ENCODE results near the gene ART5. TPM values are rescaled to one million over a fixed set of nuclear protein-coding genes. Genes with fewer than 3 reads are reported as not detected.

The ART5 gene
- total RNA-seq (not detected), polyA plus RNA-seq (not detected)

GRCh38 chr11:3641701-3642070, at the start of gene ART5:
Gene ART5, minus strand, starts transcription at chr11:3641992. Its CDS starts 130 bp downstream, at chr11:3641862.
- H3K4me3 Mint-ChIP-seq: peak within 1 kb of the TSS; percentile 44 to 80 (median 76)
- Histone ChIP-seq H3K4me3 (ENCODE audit: low read depth, low read length) (no peak within 1 kb of the TSS), H3K36me3 (ENCODE audit: control insufficient read depth, insufficient read depth, low read length) (no peaks in the 10 kb centered on the region), H3K27me3 (ENCODE audit: control insufficient read depth, insufficient read depth, low read length) (peaks cover 5% of the 10 kb centered on the region), H3K27ac (ENCODE audit: insufficient read depth, low read length, poor library complexity, severe bottlenecking) (no peak within 1 kb of the TSS), H3K9me3 (ENCODE audit: control insufficient read depth in 2 of 2, low read length in 2 of 2) (no peaks in the 10 kb centered on the region), H3K4me1 (ENCODE audit: control insufficient read depth, insufficient read depth, low read length, poor library complexity, severe bottlenecking) (peaks cover 14% of the 10 kb centered on the region)
- H3K9me3 Mint-ChIP-seq: peaks cover 0 to 8% (median 0%) of the 10 kb centered on the region in 7 donors
- ATAC-seq (ENCODE audit: low read depth in 2 of 2): peak in 1 of 2 donors; percentile 9
- H3K4me1 Mint-ChIP-seq: peaks cover 0 to 10% (median 2%) of the 10 kb centered on the region in 4 donors
- H3K27ac Mint-ChIP-seq: peak within 1 kb of the TSS in 2 of 3 donors; percentile 49 to 78
- H3K27me3 Mint-ChIP-seq: peaks cover 35% of the 10 kb centered on the region
- H3K36me3 Mint-ChIP-seq: no peaks in the 10 kb centered on the region
- DNase-seq: no peak

GRCh38 chr11:3686751-3687150, 45.0 kb upstream of the ART5 start:
- Histone ChIP-seq H3K4me3 (ENCODE audit: low read depth, low read length) (no peak overlapping the region), H3K27ac (ENCODE audit: insufficient read depth, low read length, poor library complexity, severe bottlenecking) (no peak overlapping the region), H3K36me3 (ENCODE audit: control insufficient read depth, insufficient read depth, low read length) (peaks cover 83% of the 10 kb centered on the region), H3K27me3 (ENCODE audit: control insufficient read depth, insufficient read depth, low read length) (no peaks in the 10 kb centered on the region), H3K9me3 (ENCODE audit: control insufficient read depth in 2 of 2, low read length in 2 of 2) (no peaks in the 10 kb centered on the region), H3K4me1 (ENCODE audit: control insufficient read depth, insufficient read depth, low read length, poor library complexity, severe bottlenecking) (no peaks in the 10 kb centered on the region)
- no peaks in the 10 kb centered on the region for H3K9me3 Mint-ChIP-seq
- peaks cover 0 to 4% (median 2%) of the 10 kb centered on the region in 4 donors for H3K4me1 Mint-ChIP-seq
- no peak overlapping the region for H3K4me3 Mint-ChIP-seq
- ATAC-seq (ENCODE audit: low read depth in 2 of 2) (no peak), DNase-seq (no peak)
- H3K27me3 Mint-ChIP-seq: no peaks in the 10 kb centered on the region
- H3K36me3 Mint-ChIP-seq: peaks cover 43% of the 10 kb centered on the region
- H3K27ac Mint-ChIP-seq: no peak overlapping the region

- no peaks in the 10 kb centered on the region for H3K27me3 ChIP-seq (ENCODE audit: control insufficient read depth, insufficient read depth, low read length)
- H3K36me3 Mint-ChIP-seq: peaks cover 49% of the 10 kb centered on the region
These were observed 44.1 kb upstream of the ART5 start for GRCh38 chr11:3685923-3686322.

GRCh38 chr11:3684819-3685172, 43.0 kb upstream of the ART5 start:
- H3K36me3 Mint-ChIP-seq: peaks cover 53% of the 10 kb centered on the region
- no peaks in the 10 kb centered on the region for H3K27me3 ChIP-seq (ENCODE audit: control insufficient read depth, insufficient read depth, low read length)
- H3K4me1 ChIP-seq (ENCODE audit: control insufficient read depth, insufficient read depth, low read length, poor library complexity, severe bottlenecking): no peaks in the 10 kb centered on the region
- H3K4me3 Mint-ChIP-seq: no peak overlapping the region
- no peaks in the 10 kb centered on the region for H3K9me3 Mint-ChIP-seq
- H3K4me3 ChIP-seq (ENCODE audit: low read depth, low read length): no peak overlapping the region
- H3K9me3 ChIP-seq (ENCODE audit: control insufficient read depth in 2 of 2, low read length in 2 of 2): no peaks in the 10 kb centered on the region
- DNase-seq (no peak), ATAC-seq (ENCODE audit: low read depth in 2 of 2) (no peak)
- no peak overlapping the region for H3K27ac ChIP-seq (ENCODE audit: insufficient read depth, low read length, poor library complexity, severe bottlenecking)
- no peaks in the 10 kb centered on the region for H3K27me3 Mint-ChIP-seq
- H3K4me1 Mint-ChIP-seq: peaks cover 0 to 9% (median 2%) of the 10 kb centered on the region in 4 donors
- H3K36me3 ChIP-seq (ENCODE audit: control insufficient read depth, insufficient read depth, low read length): peaks cover 83% of the 10 kb centered on the region
- no peak overlapping the region for H3K27ac Mint-ChIP-seq

More at GRCh38 chr11:3685923-3686322, 44.1 kb upstream of the ART5 start:
- Histone ChIP-seq H3K4me1 (ENCODE audit: control insufficient read depth, insufficient read depth, low read length, poor library complexity, severe bottlenecking) (no peaks in the 10 kb centered on the region), H3K36me3 (ENCODE audit: control insufficient read depth, insufficient read depth, low read length) (peaks cover 83% of the 10 kb centered on the region), H3K9me3 (ENCODE audit: control insufficient read depth in 2 of 2, low read length in 2 of 2) (no peaks in the 10 kb centered on the region), H3K4me3 (ENCODE audit: low read depth, low read length) (no peak overlapping the region), H3K27ac (ENCODE audit: insufficient read depth, low read length, poor library complexity, severe bottlenecking) (no peak overlapping the region)
- H3K9me3 Mint-ChIP-seq: no peaks in the 10 kb centered on the region
- H3K4me3 Mint-ChIP-seq: no peak overlapping the region
- H3K4me1 Mint-ChIP-seq: peaks cover 0 to 4% (median 2%) of the 10 kb centered on the region in 4 donors
- peak overlapping the region in 1 of 3 donors; percentile 36 for H3K27ac Mint-ChIP-seq
- ATAC-seq (ENCODE audit: low read depth in 2 of 2): no peak
- no peak for DNase-seq
- no peaks in the 10 kb centered on the region for H3K27me3 Mint-ChIP-seq

- Mint-ChIP-seq H3K27me3 (no peaks in the 10 kb centered on the region), H3K9me3 (no peaks in the 10 kb centered on the region), H3K36me3 (peaks cover 57% of the 10 kb centered on the region), H3K4me3 (no peak overlapping the region), H3K27ac (peak overlapping the region in 1 of 3 donors; percentile 12), H3K4me1 (peaks cover 0 to 9% (median 2%) of the 10 kb centered on the region in 4 donors)
- H3K4me1 ChIP-seq (ENCODE audit: control insufficient read depth, insufficient read depth, low read length, poor library complexity, severe bottlenecking): no peaks in the 10 kb centered on the region
- peaks cover 84% of the 10 kb centered on the region for H3K36me3 ChIP-seq (ENCODE audit: control insufficient read depth, insufficient read depth, low read length)
- H3K27ac ChIP-seq (ENCODE audit: insufficient read depth, low read length, poor library complexity, severe bottlenecking): no peak overlapping the region
- no peaks in the 10 kb centered on the region for H3K27me3 ChIP-seq (ENCODE audit: control insufficient read depth, insufficient read depth, low read length)
- DNase-seq: no peak
- H3K4me3 ChIP-seq (ENCODE audit: low read depth, low read length): no peak overlapping the region
- no peaks in the 10 kb centered on the region for H3K9me3 ChIP-seq (ENCODE audit: control insufficient read depth in 2 of 2, low read length in 2 of 2)
- no peak for ATAC-seq (ENCODE audit: low read depth in 2 of 2)
These were observed 42.5 kb upstream of the ART5 start for GRCh38 chr11:3684129-3684818.

- ATAC-seq (ENCODE audit: low read depth in 2 of 2) (no peak), DNase-seq (no peak)
- no peaks in the 10 kb centered on the region for H3K9me3 ChIP-seq (ENCODE audit: control insufficient read depth in 2 of 2, low read length in 2 of 2)
- no peak overlapping the region for H3K27ac ChIP-seq (ENCODE audit: insufficient read depth, low read length, poor library complexity, severe bottlenecking)
- Mint-ChIP-seq H3K4me1 (peaks cover 0 to 9% (median 2%) of the 10 kb centered on the region in 4 donors), H3K9me3 (no peaks in the 10 kb centered on the region), H3K36me3 (peaks cover 67% of the 10 kb centered on the region), H3K27ac (peak overlapping the region in 1 of 3 donors; percentile 25), H3K27me3 (no peaks in the 10 kb centered on the region), H3K4me3 (no peak overlapping the region)
- H3K27me3 ChIP-seq (ENCODE audit: control insufficient read depth, insufficient read depth, low read length): no peaks in the 10 kb centered on the region
- no peak overlapping the region for H3K4me3 ChIP-seq (ENCODE audit: low read depth, low read length)
- peaks cover 93% of the 10 kb centered on the region for H3K36me3 ChIP-seq (ENCODE audit: control insufficient read depth, insufficient read depth, low read length)
- H3K4me1 ChIP-seq (ENCODE audit: control insufficient read depth, insufficient read depth, low read length, poor library complexity, severe bottlenecking): no peaks in the 10 kb centered on the region
These were observed 41.2 kb upstream of the ART5 start for GRCh38 chr11:3683039-3683438.

- no peak overlapping the region for H3K4me3 Mint-ChIP-seq
- H3K27ac Mint-ChIP-seq: no peak overlapping the region
- H3K4me1 Mint-ChIP-seq: peaks cover 0 to 11% (median 2%) of the 10 kb centered on the region in 4 donors
- H3K9me3 ChIP-seq (ENCODE audit: control insufficient read depth in 2 of 2, low read length in 2 of 2): no peaks in the 10 kb centered on the region
- no peaks in the 10 kb centered on the region for H3K4me1 ChIP-seq (ENCODE audit: control insufficient read depth, insufficient read depth, low read length, poor library complexity, severe bottlenecking)
- no peak for DNase-seq
- no peak for ATAC-seq (ENCODE audit: low read depth in 2 of 2)
- no peaks in the 10 kb centered on the region for H3K9me3 Mint-ChIP-seq
- no peaks in the 10 kb centered on the region for H3K27me3 ChIP-seq (ENCODE audit: control insufficient read depth, insufficient read depth, low read length)
- H3K36me3 ChIP-seq (ENCODE audit: control insufficient read depth, insufficient read depth, low read length): peaks cover 92% of the 10 kb centered on the region
- no peak overlapping the region for H3K27ac ChIP-seq (ENCODE audit: insufficient read depth, low read length, poor library complexity, severe bottlenecking)
- no peak overlapping the region for H3K4me3 ChIP-seq (ENCODE audit: low read depth, low read length)
- H3K36me3 Mint-ChIP-seq: peaks cover 66% of the 10 kb centered on the region
- H3K27me3 Mint-ChIP-seq: no peaks in the 10 kb centered on the region
These were observed 37.3 kb upstream of the ART5 start for GRCh38 chr11:3679077-3679476.

- no peak overlapping the region for H3K4me3 ChIP-seq (ENCODE audit: low read depth, low read length)
- no peak overlapping the region for H3K27ac ChIP-seq (ENCODE audit: insufficient read depth, low read length, poor library complexity, severe bottlenecking)
- no peaks in the 10 kb centered on the region for H3K27me3 ChIP-seq (ENCODE audit: control insufficient read depth, insufficient read depth, low read length)
- Mint-ChIP-seq H3K27me3 (no peaks in the 10 kb centered on the region), H3K9me3 (no peaks in the 10 kb centered on the region), H3K4me1 (peaks cover 0 to 8% (median 0%) of the 10 kb centered on the region in 4 donors), H3K27ac (peak overlapping the region in 2 of 3 donors; percentile 38 to 82), H3K36me3 (peaks cover 63% of the 10 kb centered on the region), H3K4me3 (no peak overlapping the region)
- peaks cover 91% of the 10 kb centered on the region for H3K36me3 ChIP-seq (ENCODE audit: control insufficient read depth, insufficient read depth, low read length)
- H3K4me1 ChIP-seq (ENCODE audit: control insufficient read depth, insufficient read depth, low read length, poor library complexity, severe bottlenecking): no peaks in the 10 kb centered on the region
- no peaks in the 10 kb centered on the region for H3K9me3 ChIP-seq (ENCODE audit: control insufficient read depth in 2 of 2, low read length in 2 of 2)
- ATAC-seq (ENCODE audit: low read depth in 2 of 2): no peak
- no peak for DNase-seq
These were observed 34.2 kb upstream of the ART5 start for GRCh38 chr11:3675971-3676370.

Measured in CD4-positive, CD25-positive, alpha-beta regulatory T cell (primary cell).